ENCODE measurements around the gene PUS1. TPM values are rescaled to one million over a fixed set of nuclear protein-coding genes. Genes with fewer than 3 reads are reported as not detected.

PUS1 gene
- total and polyA plus RNA-seq, 2 of the 8 experiments (the other 6 are each of a cell fraction or from before 2014, with no cell fraction given): 48.1 to 81.2 TPM

GRCh38 chr12:131923260-131923659, 5.8 kb upstream of the PUS1 start:
- Histone ChIP-seq H2BK120ac (replicated peaks; ENCODE audit: low read depth, low read length) (no peak overlapping the region), H3K79me2 (ENCODE audit: control insufficient read depth in 1 of 2, insufficient read depth in 2 of 2, low read length in 2 of 2) (no peaks in the 10 kb centered on the region), H3K23ac (ENCODE audit: insufficient read length) (no peak overlapping the region), H3K56ac (replicated peaks; ENCODE audit: insufficient read length, low read depth, low read length) (no peak overlapping the region), H2BK12ac (ENCODE audit: low read depth, low read length) (no peak overlapping the region), H3K79me1 (ENCODE audit: low read depth, low read length) (no peaks in the 10 kb centered on the region), H2AFZ (ENCODE audit: low read length) (no peak overlapping the region), H3K4me3 (ENCODE audit: extremely low read depth in 1 of 4, insufficient read depth in 2 of 4, low read depth in 3 of 4, low read length in 4 of 4) (no peak overlapping the region), H4K8ac (ENCODE audit: extremely low read depth, insufficient read depth, low read length) (no peak overlapping the region), H2AK5ac (ENCODE audit: low read depth, low read length) (no peak overlapping the region), H4K91ac (replicated peaks; ENCODE audit: insufficient read length, low read length) (no peak overlapping the region), H4K5ac (ENCODE audit: insufficient read length, low read depth, low read length) (no peak overlapping the region), H3K18ac (ENCODE audit: extremely low read depth, low read length) (no peak overlapping the region), H2BK15ac (ENCODE audit: low read length) (no peak overlapping the region), H3K27ac (ENCODE audit: low read depth, low read length) (no peak overlapping the region), H3K4ac (replicated peaks; ENCODE audit: insufficient read length, low read depth, low read length) (no peak overlapping the region), H3K4me1 (replicated peaks in 1 of 4; ENCODE audit: control insufficient read depth in 3 of 4, insufficient read depth in 4 of 4, low read length in 3 of 4) (peaks cover 0 to 3% (median 1%) of the 10 kb centered on the region in 4 experiments; a peak in 2 of 7 replicates), H3K9me3 (ENCODE audit: insufficient read depth in 2 of 2, low read depth in 1 of 2, low read length in 1 of 2) (no peaks in the 10 kb centered on the region; a peak in 1 of 4 replicates), H3K9ac (replicated peaks in 1 of 4; ENCODE audit: extremely low read depth in 1 of 4, low read depth in 3 of 4, low read length in 3 of 4) (no peak overlapping the region), H3K23me2 (ENCODE audit: low read depth, low read length) (peaks cover 4% of the 10 kb centered on the region; the same call in 1 of the 2 replicates), H4K20me1 (replicated peaks in 1 of 2; ENCODE audit: control insufficient read depth in 1 of 2, insufficient read depth in 2 of 2, low read length in 2 of 2) (peaks cover 0 to 10% of the 10 kb centered on the region in 2 experiments), H2BK5ac (ENCODE audit: low read depth, low read length) (no peak overlapping the region), H2BK20ac (ENCODE audit: low read length) (no peak overlapping the region), H3K14ac (ENCODE audit: insufficient read length) (no peak overlapping the region), H3K27me3 (replicated peaks in 1 of 4; ENCODE audit: control insufficient read depth in 3 of 4, extremely low read depth in 1 of 4, insufficient read depth in 3 of 4, low read length in 3 of 4) (no peaks in the 10 kb centered on the region), H3K4me2 (ENCODE audit: insufficient read depth in 1 of 2, low read depth in 2 of 2, low read length in 2 of 2) (no peak overlapping the region), H3K36me3 (ENCODE audit: control insufficient read depth in 2 of 4, insufficient read depth in 4 of 4, low read length in 3 of 4) (peaks cover 4 to 24% (median 10%) of the 10 kb centered on the region in 4 experiments; a peak in 6 of 8 replicates)
- no peak for FAIRE-seq
- POLR2A ChIA-PET (ENCODE audit: partially characterized antibody): interaction anchor here (0.9 to 4.5 kb wide), 4 partner anchors 16 to 53 kb away, joined by 3 to 27 read pairs (median 4); no protein-coding TSS in a partner anchor
- WGBS, 2 experiments (ENCODE audit: extremely low coverage in 1 of 2, insufficient coverage in 1 of 2, insufficient read length in 1 of 2, insufficient replicate concordance in 2 of 2, low coverage in 1 of 2, low lambda C conversion rate in 2 of 2, missing lambda C conversion rate in 1 of 2): 95% methylated on average over 11 of the region's 11 CpGs; no CpG with 5 or more reads in 1 of the 2 experiments
- no peak for DNase-seq (ENCODE audit: low read depth in 1 of 2, low spot score in 2 of 2)
- CTCF ChIA-PET (ENCODE audit: partially characterized antibody): interaction anchor here (1.0 kb wide), 1 partner anchor 11 kb away, joined by 5 read pairs; no protein-coding TSS in a partner anchor
- TF ChIP-seq BACH1 (IDR thresholded peaks at IDR 0.05; ENCODE audit: low read length): no peak
- no peak for TF ChIP-seq POLR2A (IDR thresholded peaks at IDR 0.05; ENCODE audit: control extremely low read depth in 1 of 2, low read depth in 2 of 2, low read length in 2 of 2)
- TF ChIP-seq USF2 (IDR thresholded peaks at IDR 0.05; ENCODE audit: low read length): no peak
- no peak for TF ChIP-seq TCF12 (IDR thresholded peaks at IDR 0.05; ENCODE audit: low read depth, low read length)
- no peak for TF ChIP-seq ZNF274 (IDR thresholded peaks at IDR 0.05; ENCODE audit: borderline replicate concordance, extremely low read depth, low read length)
- no peak for TF ChIP-seq SIRT6 (IDR thresholded peaks at IDR 0.05; ENCODE audit: low read length)
- TF ChIP-seq RNF2 (IDR thresholded peaks at IDR 0.05; ENCODE audit: borderline replicate concordance, low read depth, low read length, missing control alignments, poor library complexity, severe bottlenecking): no peak
- TF ChIP-seq, protein P1, sequence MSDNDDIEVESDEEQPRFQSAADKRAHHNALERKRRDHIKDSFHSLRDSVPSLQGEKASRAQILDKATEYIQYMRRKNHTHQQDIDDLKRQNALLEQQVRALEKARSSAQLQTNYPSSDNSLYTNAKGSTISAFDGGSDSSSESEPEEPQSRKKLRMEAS (IDR thresholded peaks at IDR 0.05): no peak
- TF ChIP-seq CHD1 (IDR thresholded peaks at IDR 0.05; ENCODE audit: low read depth, low read length): no peak
- TF ChIP-seq PHF8 (conservative IDR thresholded peaks at IDR 0.05; ENCODE audit: low read depth, low read length): no peak
- TF ChIP-seq SRF (IDR thresholded peaks at IDR 0.05; ENCODE audit: low read depth, low read length): no peak
- TF ChIP-seq CREB1 (IDR thresholded peaks at IDR 0.05): no peak
- TF ChIP-seq BCL11A (IDR thresholded peaks at IDR 0.05; ENCODE audit: low read depth in 2 of 2, low read length in 2 of 2): no peak
- no peak for TF ChIP-seq GTF2F1 (IDR thresholded peaks at IDR 0.05; ENCODE audit: borderline replicate concordance, low read depth, low read length)
